Esophagus muscularis mucosa (tissue), 4 donors: ENCODE data around the gene DYNLT2B. TPM values are rescaled to one million over a fixed set of nuclear protein-coding genes. Genes with fewer than 3 reads are reported as not detected.

ENCODE experiments used
- DNase-seq: peaks from one replicate; pipeline ENCODE4 v3.0.0-alpha.2; 2017; ENCODE audit errors: extremely low spot score
- H3K27ac ChIP-seq, 4 donors: fragments of 200-600 bp; sonication (generic); replicated peaks in 1 of 4; 1 replicate in 3 of 4; 2 replicates in 1 of 4; pipeline ENCODE4 v1.5.1; 2016 to 2019; ENCODE audit warnings: mild to moderate bottlenecking in 1 of 4
- H3K27me3 ChIP-seq, 4 donors: fragments of 200-600 bp; sonication (generic); one replicate each; pipeline versions ENCODE4 v1.5.1 to v1.6.0; 2016 to 2019
- H3K36me3 ChIP-seq, 4 donors: fragments of 200-600 bp; sonication (generic); one replicate each; pipeline ENCODE4 v1.5.1; 2016 to 2019
- H3K4me1 ChIP-seq, 4 donors: fragments of 200-600 bp; sonication (generic); one replicate each; pipeline ENCODE4 v1.5.1; 2016 to 2019
- H3K4me3 ChIP-seq, 4 donors: fragments of 200-600 bp; sonication (generic); 1 replicate in 2 of 4; 2 replicates in 2 of 4; pipeline ENCODE4 v1.5.1; 2016 to 2019; ENCODE audit warnings: mild to moderate bottlenecking in 4 of 4, moderate library complexity in 1 of 4
- H3K9me3 ChIP-seq, 4 donors: fragments of 200-600 bp; sonication (generic); 1 replicate in 3 of 4; 2 replicates in 1 of 4; pipeline ENCODE4 v1.5.1; 2016 to 2019
- EP300 ChIP-seq: sonication (generic); formaldehyde crosslinking; IDR thresholded peaks from one replicate; pipeline ENCODE4 v1.6.1; 2017; ENCODE audit warnings: antibody characterized with exemption
- POLR2A ChIP-seq: fragments of 450-650 bp; IDR thresholded peaks from one replicate; pipeline ENCODE4 v1.6.1; 2017; ENCODE audit warnings: antibody characterized with exemption, moderate library complexity, mild to moderate bottlenecking, low read depth
- POLR2AphosphoS5 ChIP-seq, 2 donors: sonication (generic); formaldehyde crosslinking; IDR thresholded peaks; one replicate each; pipeline ENCODE4 v1.6.1; 2017; ENCODE audit warnings: antibody characterized with exemption in 2 of 2
- WGBS: methylation state at CpG from one replicate; pipeline ENCODE4 v1.1.5; 2018; 5-methylcytosine and 5-hydroxymethylcytosine counted together
- intact Hi-C: fragments of 100-400 bp; cut with DNase I; formaldehyde crosslinking; loops from one replicate; pipeline ENCODE4 v1.15.1; 2023
- total RNA-seq, 4 donors: library from RNA; depleted of rRNA; stranded (reverse); fragments of >200 nt; gene quantifications; one replicate each; pipeline versions ENCODE4 v1.1.0 to v1.2.1, GENCODE V29; 2016
- TF ChIP-seq, protein P1 (sequence below), 3 experiments: fragments of 200-600 bp in 2 of 3; fragments of 450-650 bp in 1 of 3; sonication (generic) in 2 of 3; IDR thresholded peaks; one replicate each; pipeline ENCODE4 v1.5.1; 2017 to 2019; ENCODE audit warnings: antibody characterized with exemption in 3 of 3, mild to moderate bottlenecking in 2 of 3, moderate library complexity in 1 of 3

The DYNLT2B gene
- total RNA-seq, 4 donors from 2014 or later, result 5.3 to 9.5 (median 6.8) TPM

DNA sequence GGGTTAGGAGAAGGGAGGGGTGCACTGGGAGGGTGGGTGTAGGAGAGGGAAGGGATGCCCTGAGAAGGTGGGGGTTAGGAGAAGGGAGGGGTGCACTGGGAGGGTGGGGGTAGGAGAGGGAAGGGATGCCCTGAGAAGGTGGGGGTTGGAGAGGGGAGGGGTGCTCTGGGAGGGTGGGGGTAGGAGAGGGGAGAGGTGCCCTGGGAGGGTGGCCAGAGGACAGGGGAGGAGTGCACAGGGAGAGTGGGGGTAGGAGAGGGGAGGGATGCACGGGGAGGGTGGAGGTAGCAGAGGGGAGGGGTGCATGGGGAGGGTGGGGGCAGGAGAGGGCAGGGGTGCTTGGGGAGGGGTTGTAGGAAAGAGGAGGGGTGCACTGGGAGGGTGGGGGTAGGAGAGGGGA lies 16.9 kb upstream of the DYNLT2B start:
- intact Hi-C loops, result no loop called here
- no peak for TF ChIP-seq EP300
- TF ChIP-seq POLR2AphosphoS5 (IDR thresholded peaks at IDR 0.05), result no peak
- TF ChIP-seq, protein P1, sequence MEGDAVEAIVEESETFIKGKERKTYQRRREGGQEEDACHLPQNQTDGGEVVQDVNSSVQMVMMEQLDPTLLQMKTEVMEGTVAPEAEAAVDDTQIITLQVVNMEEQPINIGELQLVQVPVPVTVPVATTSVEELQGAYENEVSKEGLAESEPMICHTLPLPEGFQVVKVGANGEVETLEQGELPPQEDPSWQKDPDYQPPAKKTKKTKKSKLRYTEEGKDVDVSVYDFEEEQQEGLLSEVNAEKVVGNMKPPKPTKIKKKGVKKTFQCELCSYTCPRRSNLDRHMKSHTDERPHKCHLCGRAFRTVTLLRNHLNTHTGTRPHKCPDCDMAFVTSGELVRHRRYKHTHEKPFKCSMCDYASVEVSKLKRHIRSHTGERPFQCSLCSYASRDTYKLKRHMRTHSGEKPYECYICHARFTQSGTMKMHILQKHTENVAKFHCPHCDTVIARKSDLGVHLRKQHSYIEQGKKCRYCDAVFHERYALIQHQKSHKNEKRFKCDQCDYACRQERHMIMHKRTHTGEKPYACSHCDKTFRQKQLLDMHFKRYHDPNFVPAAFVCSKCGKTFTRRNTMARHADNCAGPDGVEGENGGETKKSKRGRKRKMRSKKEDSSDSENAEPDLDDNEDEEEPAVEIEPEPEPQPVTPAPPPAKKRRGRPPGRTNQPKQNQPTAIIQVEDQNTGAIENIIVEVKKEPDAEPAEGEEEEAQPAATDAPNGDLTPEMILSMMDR (IDR thresholded peaks at IDR 0.05), result no peak
- WGBS, result 33% methylated on average over 1 of the region's 1 CpG
- Histone ChIP-seq H3K4me3 (no peak overlapping the region), H3K27ac (no peak overlapping the region), H3K9me3 (no peaks in the 10 kb centered on the region), H3K4me1 (no peaks in the 10 kb centered on the region), H3K36me3 (no peaks in the 10 kb centered on the region), H3K27me3 (peaks cover 0 to 55% (median 0%) of the 10 kb centered on the region in 4 donors)
- no peak for DNase-seq

DNA sequence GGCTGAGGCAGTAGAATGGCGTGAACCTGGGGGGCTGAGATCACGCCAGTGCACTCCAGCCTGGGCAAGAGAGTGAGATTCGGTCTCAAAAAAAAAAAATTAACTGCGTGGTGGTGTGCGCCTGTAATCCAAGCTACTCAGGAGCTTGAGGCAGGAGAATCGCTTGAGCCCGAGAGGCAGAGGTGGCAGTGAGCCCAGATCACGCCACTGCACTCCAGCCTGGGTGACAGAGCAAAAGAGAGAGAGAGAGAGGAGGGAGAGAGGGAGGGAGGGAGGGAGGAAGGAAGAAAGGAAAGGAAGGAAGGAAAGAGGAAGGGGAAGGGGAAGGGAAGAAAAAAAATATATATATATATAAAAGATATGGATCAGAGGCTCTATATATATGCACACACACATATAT lies 14.1 kb upstream of the DYNLT2B start:
- no peaks in the 10 kb centered on the region for H3K9me3 ChIP-seq
- intact Hi-C loops, result no loop called here
- DNase-seq, result no peak
- no peak overlapping the region for H3K27ac ChIP-seq
- H3K27me3 ChIP-seq, result peaks cover 0 to 36% (median 0%) of the 10 kb centered on the region in 4 donors
- H3K4me3 ChIP-seq, result no peak overlapping the region
- H3K4me1 ChIP-seq, result peaks cover 0 to 6% (median 2%) of the 10 kb centered on the region in 4 donors
- TF ChIP-seq POLR2A (no peak), POLR2AphosphoS5 (IDR thresholded peaks at IDR 0.05) (no peak), EP300 (no peak)
- TF ChIP-seq, protein P1 (IDR thresholded peaks at IDR 0.05), result no peak
- no peaks in the 10 kb centered on the region for H3K36me3 ChIP-seq
- WGBS, result 84% methylated on average over 8 of the region's 8 CpGs

DNA sequence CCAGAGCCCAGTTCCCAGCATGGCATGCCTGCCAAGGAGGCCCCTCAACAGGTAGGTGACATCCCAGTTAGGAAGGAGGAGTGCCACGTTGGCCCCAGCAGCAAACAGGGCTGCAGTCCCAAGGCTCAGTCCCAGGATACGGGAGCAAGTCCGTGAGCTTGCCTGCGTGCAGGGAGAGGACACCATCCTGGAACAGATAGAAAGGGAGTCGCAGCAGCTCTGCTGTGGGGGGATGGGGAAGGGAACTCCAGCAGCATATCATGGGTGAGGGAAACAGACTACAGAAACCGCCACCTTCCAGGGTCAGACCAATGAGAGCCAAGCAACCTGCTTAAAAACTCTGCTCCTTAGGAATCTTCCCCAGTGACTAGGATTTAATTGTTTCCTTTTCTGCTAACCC lies 9.4 kb upstream of the DYNLT2B start:
- WGBS, result 25% methylated on average over 6 of the region's 6 CpGs
- no peaks in the 10 kb centered on the region for H3K9me3 ChIP-seq
- H3K36me3 ChIP-seq, result no peaks in the 10 kb centered on the region
- intact Hi-C loops, result no loop called here
- H3K27me3 ChIP-seq, result peaks cover 0 to 14% (median 0%) of the 10 kb centered on the region in 4 donors
- peaks cover 0 to 7% (median 2%) of the 10 kb centered on the region in 4 donors for H3K4me1 ChIP-seq
- H3K4me3 ChIP-seq, result no peak overlapping the region
- no peak for DNase-seq
- TF ChIP-seq, protein P1 (IDR thresholded peaks at IDR 0.05), result no peak
- TF ChIP-seq POLR2A (no peak), EP300 (no peak), POLR2AphosphoS5 (IDR thresholded peaks at IDR 0.05) (no peak)
- H3K27ac ChIP-seq, result no peak overlapping the region

DNA sequence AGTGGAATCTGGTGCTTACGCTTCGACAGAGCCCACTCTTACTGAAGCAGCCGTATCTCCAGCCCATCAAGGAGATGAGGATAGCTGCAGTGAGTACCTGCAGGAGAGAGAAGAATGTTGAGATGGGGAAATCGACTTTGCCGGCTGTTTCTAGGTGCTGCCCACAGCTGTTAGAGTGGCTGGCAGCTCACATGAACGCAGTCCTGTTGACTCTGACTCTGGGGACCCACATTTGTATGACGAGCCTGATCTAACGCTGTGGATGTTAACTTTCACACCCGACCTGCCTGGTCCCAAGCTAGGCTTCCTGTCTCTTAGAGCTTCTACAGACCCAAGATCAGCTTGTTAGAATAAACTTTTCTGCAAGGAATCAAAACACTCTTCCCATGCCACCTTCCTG lies 8.9 kb upstream of the DYNLT2B start:
- Histone ChIP-seq H3K36me3 (no peaks in the 10 kb centered on the region), H3K4me1 (peaks cover 0 to 7% (median 2%) of the 10 kb centered on the region in 4 donors), H3K9me3 (no peaks in the 10 kb centered on the region), H3K27ac (no peak overlapping the region), H3K27me3 (peaks cover 0 to 12% (median 0%) of the 10 kb centered on the region in 4 donors), H3K4me3 (no peak overlapping the region)
- intact Hi-C loops, result no loop called here
- DNase-seq, result no peak
- 82% methylated on average over 9 of the region's 9 CpGs for WGBS
- TF ChIP-seq, protein P1 (IDR thresholded peaks at IDR 0.05), result no peak
- no peak for TF ChIP-seq EP300
- no peak for TF ChIP-seq POLR2AphosphoS5 (IDR thresholded peaks at IDR 0.05)
- no peak for TF ChIP-seq POLR2A

- H3K9me3 ChIP-seq, result no peaks in the 10 kb centered on the region
- TF ChIP-seq, protein P1 (IDR thresholded peaks at IDR 0.05), result no peak
- TF ChIP-seq EP300 (no peak), POLR2A (no peak), POLR2AphosphoS5 (IDR thresholded peaks at IDR 0.05) (no peak)
- H3K36me3 ChIP-seq, result no peaks in the 10 kb centered on the region
- 51% methylated on average over 11 of the region's 11 CpGs for WGBS
- intact Hi-C loops, result no loop called here
- H3K4me1 ChIP-seq, result peaks cover 2 to 11% (median 5%) of the 10 kb centered on the region in 4 donors
- no peak overlapping the region for H3K27ac ChIP-seq
- no peak overlapping the region for H3K4me3 ChIP-seq
- no peak for DNase-seq
- H3K27me3 ChIP-seq, result no peaks in the 10 kb centered on the region
Measured at GRCh38 chr3:196323691-196324090, 5.7 kb upstream of the DYNLT2B start.
